Heart right ventricle (tissue), 16 donors: ENCODE data around the gene FAM240A. TPM values are rescaled to one million over a fixed set of nuclear protein-coding genes. Genes with fewer than 3 reads are reported as not detected.

Experiments
- ATAC-seq, 8 donors: fragments of 200-7000 bp; cut with Tn5 transposase; one replicate each; pipeline ENCODE4 v1.9.1; 2020; ENCODE audit warnings: mild to moderate bottlenecking in 8 of 8, moderate library complexity in 8 of 8, moderate number of reproducible peaks in 1 of 8
- DNase-seq, 2 donors: peaks; one replicate each; pipeline ENCODE4 v3.0.0-alpha.2; 2020
- H3K27ac ChIP-seq, 10 donors: fragments of 200-600 bp; sonication (generic) in 2 of 10; one replicate each; pipeline versions ENCODE4 v1.5.0 to v1.8.0; 2020 to 2022; ENCODE audit warnings: mild to moderate bottlenecking in 3 of 10
- H3K27me3 ChIP-seq, 7 donors: fragments of 200-600 bp; one replicate each; pipeline ENCODE4 v1.8.0; 2021 to 2022; ENCODE audit warnings: mild to moderate bottlenecking in 2 of 7
- H3K36me3 ChIP-seq, 9 donors: fragments of 200-600 bp; sonication (generic) in 1 of 9; one replicate each; pipeline versions ENCODE4 v1.5.0 to v1.8.0; 2020 to 2022; ENCODE audit warnings: mild to moderate bottlenecking in 2 of 9
- H3K4me1 ChIP-seq, 9 donors: fragments of 200-600 bp; sonication (generic) in 1 of 9; one replicate each; pipeline versions ENCODE4 v1.5.0 to v1.8.0; 2020 to 2022; ENCODE audit warnings: mild to moderate bottlenecking in 4 of 9
- H3K4me3 ChIP-seq, 10 donors: fragments of 200-600 bp; sonication (generic) in 2 of 10; one replicate each; pipeline versions ENCODE4 v1.5.0 to v1.8.0; 2020 to 2022; ENCODE audit warnings: mild to moderate bottlenecking in 7 of 10, moderate library complexity in 2 of 10
- H3K9me3 ChIP-seq, 11 donors: fragments of 200-600 bp in 10 of 11; sonication (generic) in 2 of 11; one replicate each; pipeline versions ENCODE4 v1.5.0 to v1.8.0; 2013 to 2022; ENCODE audit warnings: mild to moderate bottlenecking in 2 of 11, control low read depth in 1 of 11, moderate library complexity in 1 of 11
- WGBS, 2 donors: extraction: QIAGEN DNeasy Blood & Tissue Kit; methylation state at CpG; one replicate each; pipeline ENCODE4 v1.1.7; 2013; ENCODE audit warnings: inconsistent platforms in 1 of 2; 5-methylcytosine and 5-hydroxymethylcytosine counted together
- intact Hi-C, 10 donors: fragments of 100-400 bp; cut with DNase I; formaldehyde crosslinking; loops; one replicate each; pipeline versions ENCODE4 v1.11.1 to v1.14.2; 2022
- polyA plus RNA-seq, 2 donors: library from polyadenylated mRNA; stranded (reverse); fragments of 200-250 nt; gene quantifications; one replicate each; pipeline ENCODE4 v1.2.3, GENCODE V29; 2013
- total RNA-seq, 10 donors: library from RNA; stranded (reverse); fragmentation: NEBNext Ultra II Directional in 3 of 10; extraction: Animal tissue kit (Norgen Biotek cat#: 25700) in 3 of 10; gene quantifications; one replicate each; pipeline versions ENCODE4 v1.2.1 to v1.2.4, GENCODE V29; 2021 to 2023
- TF ChIP-seq, protein P1 (sequence below), 9 donors: fragments of 200-600 bp; sonication (generic) in 2 of 9; IDR thresholded peaks; one replicate each; pipeline versions ENCODE4 v1.5.0 to v1.8.0; 2021 to 2022; ENCODE audit warnings: antibody characterized with exemption in 9 of 9, mild to moderate bottlenecking in 5 of 9, moderate library complexity in 1 of 9
- donor health status: Arrhythmogenic right ventricular cardiomyopathy.
- donor health status: ischemic (EF 13 %, LVEDD 7.1; RV severe dilation, severe dysfunction).
- donor health status: healthy with polysubstance abuse.
- donor health status: DM: no; HTN: yes; CAD: no.
- donor health status: DM: no; HTN: no; CAD: no.
- donor health status: ischemic (EF 25% LVEDD 6.9; RV normal size, moderate dysfunction).
- donor health status: ischemic (EF 25% LVEDD 5.7; RV mildly dilated, moderate dysfunction).
- donor health status: healthy.
- donor health status: DM: yes; HTN: yes; CAD: no.
- donor health status: Ischemic cardiomyopathy.
- donor health status: ischemic (EF 35%, LVEDD 5.7; RV mildly dilated, moderate dysfunction).
- donor health status: nonischemic (EF 11% LVEDD 7.7; RV severe dilation, severe dysfunction).
- donor health status: DM: yes; HTN: yes; CAD: no.
- donor health status: PGD.
- donor health status: ischemic (EF 29% LVEDD 5.4; RV normal size, mild dysfunction).
- donor health status: nonischemic (EF 23%, LVEDD 6.1; RV moderate dilation, normal function).

FAM240A gene
- total and polyA plus RNA-seq, 12 donors: 0.19 TPM; not detected in 11

DNA sequence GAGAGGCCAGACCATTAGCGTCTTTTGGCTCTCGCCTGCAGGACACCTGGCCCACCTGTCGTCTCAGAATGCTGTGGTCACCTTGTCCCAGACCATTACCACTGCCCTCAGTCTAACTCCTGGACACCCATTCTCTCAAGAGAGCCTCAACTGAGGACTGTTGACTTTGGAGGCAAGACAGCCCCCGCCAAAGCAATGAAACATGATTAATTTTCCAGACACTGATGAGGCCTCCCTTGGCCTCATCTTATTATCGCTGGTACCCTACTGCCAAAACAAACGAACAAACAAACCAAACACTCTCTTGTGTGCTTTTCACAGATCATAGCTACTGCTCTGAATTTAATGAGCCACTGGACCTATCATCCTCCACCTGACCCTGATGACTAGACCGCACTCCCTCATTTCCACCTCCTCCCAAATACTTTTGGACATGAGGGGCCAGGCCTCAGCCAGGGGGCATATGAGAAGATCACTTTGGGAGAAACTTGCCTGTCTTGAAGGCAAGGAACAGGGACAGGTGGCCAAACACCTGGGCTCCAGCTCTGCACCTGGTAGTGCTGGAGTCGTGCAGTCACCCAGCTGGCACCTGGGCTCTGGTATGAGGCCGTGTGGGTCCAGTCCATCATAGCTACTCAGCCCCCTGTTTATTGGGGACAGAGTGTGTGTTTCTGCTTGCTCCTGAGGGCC is 53.6 kb downstream of the FAM240A start:
- DNase-seq: no peak
- H3K27ac ChIP-seq: peak overlapping the region; percentile 38 to 91 (median 80)

DNA sequence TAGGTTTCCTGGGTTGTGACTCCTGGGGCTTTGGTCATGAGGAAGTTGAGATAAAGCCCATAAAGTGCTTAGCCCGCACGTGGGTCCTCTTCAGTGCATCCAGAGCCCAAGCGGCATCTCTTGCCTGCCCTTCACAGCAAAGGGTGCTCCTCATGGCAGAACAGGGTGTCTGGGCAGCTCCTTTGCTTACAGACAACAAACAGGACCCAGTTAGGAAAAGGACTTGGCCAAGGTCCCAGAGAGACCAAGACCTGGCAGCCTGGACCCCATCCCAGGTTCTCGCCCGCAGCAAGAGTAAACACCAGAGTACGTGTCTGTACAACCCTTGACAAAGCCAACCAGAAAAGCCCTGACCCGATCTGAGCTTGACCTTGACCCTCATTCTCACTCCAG is 54.1 kb downstream of the FAM240A start:
- peaks cover 10 to 68% (median 42%) of the 10 kb centered on the region in 9 donors for H3K4me1 ChIP-seq
- TF ChIP-seq, protein P1, sequence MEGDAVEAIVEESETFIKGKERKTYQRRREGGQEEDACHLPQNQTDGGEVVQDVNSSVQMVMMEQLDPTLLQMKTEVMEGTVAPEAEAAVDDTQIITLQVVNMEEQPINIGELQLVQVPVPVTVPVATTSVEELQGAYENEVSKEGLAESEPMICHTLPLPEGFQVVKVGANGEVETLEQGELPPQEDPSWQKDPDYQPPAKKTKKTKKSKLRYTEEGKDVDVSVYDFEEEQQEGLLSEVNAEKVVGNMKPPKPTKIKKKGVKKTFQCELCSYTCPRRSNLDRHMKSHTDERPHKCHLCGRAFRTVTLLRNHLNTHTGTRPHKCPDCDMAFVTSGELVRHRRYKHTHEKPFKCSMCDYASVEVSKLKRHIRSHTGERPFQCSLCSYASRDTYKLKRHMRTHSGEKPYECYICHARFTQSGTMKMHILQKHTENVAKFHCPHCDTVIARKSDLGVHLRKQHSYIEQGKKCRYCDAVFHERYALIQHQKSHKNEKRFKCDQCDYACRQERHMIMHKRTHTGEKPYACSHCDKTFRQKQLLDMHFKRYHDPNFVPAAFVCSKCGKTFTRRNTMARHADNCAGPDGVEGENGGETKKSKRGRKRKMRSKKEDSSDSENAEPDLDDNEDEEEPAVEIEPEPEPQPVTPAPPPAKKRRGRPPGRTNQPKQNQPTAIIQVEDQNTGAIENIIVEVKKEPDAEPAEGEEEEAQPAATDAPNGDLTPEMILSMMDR (IDR thresholded peaks at IDR 0.05): no peak
- H3K9me3 ChIP-seq: no peaks in the 10 kb centered on the region
- 49 to 58% methylated on average over 7 of the region's 7 CpGs for WGBS, 2 donors
- H3K36me3 ChIP-seq: peaks cover 0 to 16% (median 0%) of the 10 kb centered on the region in 9 donors
- ATAC-seq (peak in 6 of 8 donors; percentile 38 to 72 (median 42)), DNase-seq (peak; percentile 58 to 59)
- no peaks in the 10 kb centered on the region for H3K27me3 ChIP-seq
- peak overlapping the region; percentile 38 to 91 (median 80) for H3K27ac ChIP-seq
- H3K4me3 ChIP-seq: no peak overlapping the region
- intact Hi-C loops: loop anchor here in 2 of 10 donors (10.0 kb wide), 1 partner anchor 102 kb away; the partner anchor contains the start of gene LRRC2 (in 2 of the 2)

More for the DNA sequence above, 53.6 kb downstream of the FAM240A start:
- peak in 1 of 8 donors; percentile 0 for ATAC-seq
- H3K27me3 ChIP-seq: no peaks in the 10 kb centered on the region
- peaks cover 10 to 72% (median 47%) of the 10 kb centered on the region in 9 donors for H3K4me1 ChIP-seq
- no peaks in the 10 kb centered on the region for H3K9me3 ChIP-seq
- 74 to 75% methylated on average over 9 of the region's 9 CpGs for WGBS, 2 donors
- H3K36me3 ChIP-seq: peaks cover 0 to 10% (median 0%) of the 10 kb centered on the region in 9 donors
- TF ChIP-seq, protein P1 (IDR thresholded peaks at IDR 0.05): no peak
- no peak overlapping the region for H3K4me3 ChIP-seq
- intact Hi-C loops: loop anchor here in 2 of 10 donors (2.0 to 10.0 kb wide), 2 partner anchors 29 to 101 kb away; partner anchors contain the start of gene LRRC2 (in 2 of the 2)

GRCh38 chr3:46667061-46667621 is 54.8 kb downstream of the FAM240A start:
- no peak overlapping the region for H3K4me3 ChIP-seq
- 79 to 81% methylated on average over 8 of the region's 8 CpGs for WGBS, 2 donors
- DNase-seq (peak in 1 of 2 donors; percentile 5), ATAC-seq (peak in 2 of 8 donors; percentile 0 to 4)
- intact Hi-C loops: loop anchor here in 2 of 10 donors (10.0 kb wide), 1 partner anchor 102 kb away; the partner anchor contains the start of gene LRRC2 (in 2 of the 2)
- peaks cover 10 to 66% (median 42%) of the 10 kb centered on the region in 9 donors for H3K4me1 ChIP-seq
- H3K36me3 ChIP-seq: peaks cover 0 to 23% (median under 1%) of the 10 kb centered on the region in 9 donors
- H3K27me3 ChIP-seq: no peaks in the 10 kb centered on the region
- H3K27ac ChIP-seq: peak overlapping the region in 9 of 10 donors; percentile 51 to 90 (median 79)
- H3K9me3 ChIP-seq: no peaks in the 10 kb centered on the region
- TF ChIP-seq, protein P1 (IDR thresholded peaks at IDR 0.05): no peak

DNA sequence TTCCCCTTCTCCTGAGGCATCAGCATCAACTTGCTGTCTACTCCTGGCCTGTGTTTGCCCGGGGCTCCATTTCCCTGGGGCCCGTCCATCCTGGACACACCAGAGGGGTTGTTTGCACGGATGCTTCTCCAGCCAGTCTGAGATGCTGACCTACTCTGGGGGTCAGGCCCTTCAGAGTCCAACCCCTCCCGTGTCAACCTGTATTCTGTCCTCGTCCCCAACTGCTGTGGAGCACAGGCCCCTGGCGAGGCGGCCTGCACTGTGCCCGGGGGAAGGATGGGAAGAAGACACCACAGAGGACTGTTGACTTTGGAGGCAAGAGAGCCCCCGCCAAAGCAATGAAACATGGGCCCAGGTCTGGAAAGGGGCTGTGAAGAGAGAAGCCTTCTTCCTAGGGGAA is 55.3 kb downstream of the FAM240A start:
- Histone ChIP-seq H3K27ac (peak overlapping the region in 4 of 10 donors; percentile 75 to 87 (median 82)), H3K36me3 (peaks cover 0 to 28% (median 5%) of the 10 kb centered on the region in 9 donors), H3K4me3 (no peak overlapping the region), H3K9me3 (no peaks in the 10 kb centered on the region), H3K4me1 (peaks cover 10 to 60% (median 42%) of the 10 kb centered on the region in 9 donors), H3K27me3 (no peaks in the 10 kb centered on the region)
- DNase-seq (no peak), ATAC-seq (no peak)
- intact Hi-C loops: loop anchor here in 2 of 10 donors (10.0 kb wide), 1 partner anchor 103 kb away; the partner anchor contains the start of gene LRRC2 (in 2 of the 2)
- TF ChIP-seq, protein P1 (IDR thresholded peaks at IDR 0.05): no peak
- WGBS, 2 donors: 88 to 90% methylated on average over 9 of the region's 9 CpGs
